Hematopoietic multipotent progenitor cell treated with erythropoietin and hydrocortisone succinate and interleukin-3 and kit ligand, for 15 days (in vitro differentiated cells): ENCODE data around the gene PPP1R9A.

Experiments
- DNase-seq: peaks from one replicate; pipeline ENCODE4 v3.0.0-alpha.2; 2015; ENCODE audit warnings: low spot score

PPP1R9A gene

DNA sequence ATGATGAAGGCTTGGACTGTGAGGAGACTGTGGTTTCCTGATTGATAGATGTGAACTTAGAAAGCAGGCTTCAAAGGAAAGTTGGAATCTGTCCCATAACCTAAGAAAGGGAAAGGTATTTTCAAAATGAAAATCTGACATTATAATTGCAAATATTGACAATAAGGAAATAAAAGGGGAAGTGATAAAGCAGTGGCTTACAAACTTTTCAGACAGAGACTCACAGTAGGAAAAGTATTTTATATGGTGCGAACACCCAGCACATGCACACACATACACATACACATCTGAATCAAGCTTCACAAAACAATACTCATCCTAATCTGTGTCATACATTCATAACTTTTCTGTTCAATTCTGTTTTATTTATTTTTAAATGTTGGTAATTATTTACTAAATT, 412.2 kb downstream of the PPP1R9A start:
- no peak for DNase-seq

GRCh38 chr7:95320651-95321050, 413.3 kb downstream of the PPP1R9A start:
- DNase-seq, result no peak

- no peak for DNase-seq
Measured at GRCh38 chr7:95321720-95322119, 414.3 kb downstream of the PPP1R9A start.

DNA sequence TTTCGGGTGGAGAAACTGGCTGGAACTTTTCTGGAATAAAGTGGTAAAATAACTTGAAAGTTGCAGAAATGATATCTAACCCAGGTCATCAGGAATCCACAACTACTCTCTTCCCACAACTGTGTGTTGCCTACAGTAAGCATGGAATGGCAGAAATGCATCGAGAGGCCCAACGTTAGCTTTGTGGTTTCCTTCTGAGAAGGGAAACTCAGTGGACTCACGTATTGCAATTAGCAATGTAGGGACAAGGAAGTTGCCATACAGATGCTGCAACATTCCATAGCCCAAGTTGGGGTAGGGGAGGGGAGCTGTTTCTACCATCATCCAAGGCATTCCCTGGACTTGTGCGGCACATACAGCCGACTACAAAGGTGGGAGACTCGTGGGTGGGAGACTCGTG, 415.0 kb downstream of the PPP1R9A start:
- DNase-seq, result no peak

DNA sequence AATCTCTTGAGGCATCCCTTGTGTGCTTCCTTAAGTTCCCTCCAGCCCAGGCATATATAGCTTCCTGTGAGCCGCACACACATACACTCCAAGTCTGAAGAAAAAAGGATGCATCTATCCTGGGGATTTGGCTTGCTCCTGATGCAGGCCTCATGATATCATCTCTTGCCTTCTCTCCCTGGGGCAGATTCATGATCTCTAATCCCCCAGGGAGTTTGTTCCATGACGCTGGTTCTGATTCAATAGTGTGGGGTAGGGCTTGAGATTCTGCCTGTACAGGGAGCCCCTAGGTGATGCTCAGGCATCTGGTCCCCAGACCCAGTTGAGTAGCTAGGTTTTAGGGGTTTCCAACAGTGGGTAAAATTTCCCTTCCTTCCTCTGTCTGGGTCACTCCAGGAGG, 415.5 kb downstream of the PPP1R9A start:
- DNase-seq, result no peak

DNA sequence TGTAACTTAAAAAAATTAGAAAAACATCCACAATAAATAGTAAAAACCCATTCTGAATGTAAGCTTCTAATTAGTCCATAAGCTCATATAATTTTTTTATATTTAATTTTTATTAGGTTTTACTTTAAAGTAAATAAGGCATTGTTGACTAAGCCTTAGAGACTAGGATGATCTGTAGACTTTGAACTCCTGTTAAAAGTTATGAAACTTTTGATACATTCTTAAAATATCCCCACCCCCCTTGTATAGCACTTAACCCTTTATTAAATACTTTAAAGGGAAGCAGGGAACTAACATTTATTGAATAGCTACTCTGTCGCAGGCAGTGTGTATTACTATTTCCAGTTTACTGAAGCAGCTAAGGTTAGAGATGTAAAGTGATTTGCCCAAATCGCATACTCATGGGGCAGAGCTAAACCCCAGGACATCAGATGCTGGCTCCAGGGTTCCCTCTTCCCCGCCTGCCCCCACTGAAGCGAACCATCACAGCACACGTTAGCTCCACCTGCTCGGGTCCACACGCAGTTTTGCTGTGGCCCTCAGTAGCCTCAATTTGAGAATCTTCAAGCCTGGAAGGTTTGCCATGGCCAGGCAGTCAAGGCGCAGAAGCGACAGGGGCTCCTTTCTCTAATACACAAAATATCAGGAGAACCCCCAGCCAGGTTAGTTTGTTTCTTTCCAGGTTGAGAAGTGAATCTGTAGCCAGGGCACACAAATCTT, 416.2 kb downstream of the PPP1R9A start:
- no peak for DNase-seq

DNA sequence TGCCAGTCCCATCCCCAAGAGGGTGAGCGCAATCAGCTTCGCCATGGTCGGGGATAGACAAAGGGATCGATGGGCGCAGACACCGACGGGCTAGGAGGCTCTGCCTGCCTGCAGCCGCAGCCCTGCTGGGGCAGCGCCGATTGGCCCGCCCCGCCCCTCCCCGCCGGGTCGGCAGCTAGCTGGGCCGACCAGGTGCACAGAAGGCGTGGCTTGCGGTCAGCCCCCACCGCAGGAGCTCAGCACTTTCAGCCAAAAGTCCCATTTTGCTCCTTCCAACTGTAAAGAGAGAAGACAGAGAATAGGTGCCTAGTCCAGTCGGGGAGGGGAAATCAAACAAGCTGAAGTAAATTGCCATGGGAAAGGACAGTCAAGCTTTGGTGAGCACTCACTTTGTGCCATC, 417.0 kb downstream of the PPP1R9A start, which contains the start of gene PON1:
Gene PON1 (minus strand): TSS at position 102 of the 400 bp plus-strand sequence. CDS start 57 bp downstream, at position 45.
- DNase-seq, result no peak

- no peak for DNase-seq
Measured at GRCh38 chr7:95327356-95327755, 420.0 kb downstream of the PPP1R9A start.

DNA sequence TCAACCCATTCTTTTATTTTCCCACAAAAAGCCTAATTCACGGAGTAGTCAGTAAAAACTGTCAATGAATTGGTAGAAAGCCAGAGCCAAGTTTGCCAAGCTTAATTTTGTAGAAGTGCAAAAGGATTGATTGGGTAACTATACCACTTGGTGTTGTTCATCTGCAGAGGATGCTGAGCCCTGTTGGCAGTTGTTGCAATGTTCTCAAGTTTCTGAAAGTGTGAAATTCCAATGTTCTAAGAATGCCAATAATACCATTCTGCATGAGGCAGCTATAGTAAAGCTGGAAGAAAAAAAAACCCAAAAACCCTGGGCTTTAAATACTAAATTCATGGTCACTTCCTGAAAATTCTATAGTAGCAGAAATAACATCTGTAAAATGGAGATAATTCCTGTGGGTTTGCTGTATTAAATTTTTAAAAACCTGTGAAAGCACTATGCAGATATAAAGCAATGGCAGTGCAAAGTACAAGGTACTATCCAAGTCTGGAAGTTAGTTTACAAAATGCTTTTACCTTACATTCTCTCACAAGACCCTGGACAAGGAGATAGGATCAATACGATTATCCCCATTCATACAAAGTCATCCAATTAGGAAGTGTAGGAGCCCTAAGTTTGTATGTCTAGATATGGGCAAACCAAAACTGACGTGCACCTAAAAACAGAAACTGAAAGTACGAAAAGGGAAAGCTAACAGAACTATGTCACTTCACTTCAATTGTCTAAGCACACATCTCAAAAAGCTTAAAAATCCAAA, 423.0 kb downstream of the PPP1R9A start:
- DNase-seq, result peak; percentile 2

GRCh38 chr7:95330961-95331337, 423.6 kb downstream of the PPP1R9A start:
- DNase-seq, result no peak

- DNase-seq, result no peak
Measured at GRCh38 chr7:95334447-95334846, 427.1 kb downstream of the PPP1R9A start.

DNA sequence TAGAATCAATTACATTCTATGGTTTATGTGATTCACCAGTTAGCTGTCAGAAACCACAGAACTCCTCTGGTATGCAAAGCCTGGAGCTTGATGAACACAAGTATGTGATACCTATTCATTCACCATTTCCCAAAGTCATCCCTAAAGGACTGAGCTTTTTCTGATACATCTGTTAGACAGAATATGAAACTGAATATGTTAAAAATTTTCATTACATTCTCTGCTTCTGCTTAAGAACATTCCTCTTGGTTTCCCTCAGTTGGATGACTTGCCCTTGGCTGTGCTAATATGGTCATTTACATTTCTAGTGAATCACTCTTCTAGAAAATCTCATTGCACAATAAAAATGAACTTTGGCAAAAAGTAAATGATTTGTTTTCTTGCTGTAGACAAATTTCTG, 427.7 kb downstream of the PPP1R9A start:
- no peak for DNase-seq

- DNase-seq, result no peak
Measured at GRCh38 chr7:95338832-95339231, 431.4 kb downstream of the PPP1R9A start.

DNA sequence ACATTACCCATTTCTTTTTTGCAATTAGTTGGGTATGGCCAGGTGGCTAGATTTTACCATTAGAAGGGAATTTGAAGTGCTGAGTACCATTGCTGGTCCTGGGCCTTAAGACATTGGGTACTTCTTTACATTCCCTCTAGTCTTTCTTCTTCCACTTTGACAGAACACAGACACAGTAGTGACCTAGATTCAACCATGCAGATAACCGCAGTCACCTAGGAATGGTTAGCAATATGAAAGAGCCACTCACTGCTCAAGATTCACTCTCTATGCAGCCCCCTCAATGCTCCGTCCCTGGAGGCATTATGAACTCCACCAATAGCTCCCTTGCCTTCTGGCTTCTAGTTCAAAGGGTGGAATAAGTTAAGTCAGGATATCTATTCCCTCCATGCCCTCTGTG, 433.1 kb downstream of the PPP1R9A start:
- no peak for DNase-seq

- DNase-seq, result no peak
Measured at GRCh38 chr7:95342029-95342428, 434.6 kb downstream of the PPP1R9A start.

DNA sequence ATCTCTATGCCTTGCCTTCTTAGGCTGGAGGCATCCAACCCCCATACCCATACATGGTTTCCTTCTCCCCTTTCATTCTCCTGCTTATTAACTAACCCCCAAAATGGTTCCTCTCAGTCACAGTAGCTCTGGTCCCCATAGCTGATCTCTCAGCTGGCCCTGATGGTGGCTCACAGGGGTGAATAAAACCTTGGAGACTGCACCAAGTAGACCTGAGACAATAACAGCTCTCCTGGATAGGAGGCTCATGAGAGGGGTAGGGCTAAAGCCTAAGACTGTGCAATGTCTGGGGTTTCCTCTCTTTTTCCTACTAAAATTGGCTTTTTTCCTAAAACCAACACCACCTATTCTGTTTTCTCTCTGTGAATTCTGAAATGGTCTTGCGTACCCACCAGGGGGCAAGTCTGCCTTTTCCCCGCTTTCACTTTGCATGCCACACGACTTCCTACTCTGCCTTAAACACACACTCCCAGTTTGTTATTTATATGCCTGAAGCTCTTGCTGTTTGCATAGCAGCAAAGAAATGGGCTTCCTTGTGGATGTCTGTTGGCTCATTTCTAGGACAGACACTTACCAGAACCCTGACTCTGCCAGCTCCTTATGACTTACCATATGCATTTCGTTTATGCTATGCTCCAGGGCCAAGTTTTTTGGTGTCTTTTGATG, 435.4 kb downstream of the PPP1R9A start:
- DNase-seq, result no peak
